Peyer's patch (tissue), 4 donors: ENCODE measurements around the gene DNAH17.

Experiments used
- CTCF ChIP-seq, 6 experiments: fragments of 450-650 bp in 4 of 6; fragments of 200-600 bp in 2 of 6; sonication (generic) in 1 of 6; IDR thresholded peaks; one replicate each; pipeline ENCODE4 v1.5.1; 2017 to 2019; ENCODE audit warnings: antibody characterized with exemption in 6 of 6, mild to moderate bottlenecking in 3 of 6, moderate library complexity in 1 of 6
- POLR2A ChIP-seq, 2 donors: fragments of 450-650 bp; IDR thresholded peaks; one replicate each; pipeline ENCODE4 v1.5.1; 2017; ENCODE audit warnings: antibody characterized with exemption in 2 of 2, mild to moderate bottlenecking in 2 of 2, moderate library complexity in 2 of 2

DNA sequence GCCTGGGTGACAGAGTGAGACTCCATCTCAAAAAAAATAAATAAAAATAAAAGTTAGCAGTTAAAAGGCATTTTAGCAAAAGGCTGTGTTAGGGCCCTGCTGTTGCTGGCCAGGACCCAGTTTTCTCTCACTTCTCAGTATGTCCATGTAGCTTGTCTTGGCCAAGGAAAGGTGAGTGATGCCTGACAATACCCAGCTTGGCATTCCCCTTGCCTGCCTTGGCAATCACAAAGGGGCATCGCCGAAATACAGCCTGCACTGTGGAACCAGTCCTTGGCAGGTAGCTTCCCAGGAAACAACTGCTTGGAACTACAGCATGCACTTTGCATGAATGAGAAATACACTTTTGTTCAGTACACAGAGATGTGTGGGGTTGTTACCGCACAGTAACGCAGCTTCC, 61.7 kb downstream of the DNAH17 start:
- TF ChIP-seq POLR2A (IDR thresholded peaks at IDR 0.05), result no peak
- TF ChIP-seq CTCF (IDR thresholded peaks at IDR 0.05), result no peak
